ENCODE data around the gene ERI3.

ERI3 gene

GRCh38 chr1:44221769-44222168 is 133.3 kb downstream of the ERI3 start:
- FAIRE-seq (no peak), DNase-seq (ENCODE audit: insufficient read length, low spot score) (no peak)
- TF ChIP-seq, protein P1, sequence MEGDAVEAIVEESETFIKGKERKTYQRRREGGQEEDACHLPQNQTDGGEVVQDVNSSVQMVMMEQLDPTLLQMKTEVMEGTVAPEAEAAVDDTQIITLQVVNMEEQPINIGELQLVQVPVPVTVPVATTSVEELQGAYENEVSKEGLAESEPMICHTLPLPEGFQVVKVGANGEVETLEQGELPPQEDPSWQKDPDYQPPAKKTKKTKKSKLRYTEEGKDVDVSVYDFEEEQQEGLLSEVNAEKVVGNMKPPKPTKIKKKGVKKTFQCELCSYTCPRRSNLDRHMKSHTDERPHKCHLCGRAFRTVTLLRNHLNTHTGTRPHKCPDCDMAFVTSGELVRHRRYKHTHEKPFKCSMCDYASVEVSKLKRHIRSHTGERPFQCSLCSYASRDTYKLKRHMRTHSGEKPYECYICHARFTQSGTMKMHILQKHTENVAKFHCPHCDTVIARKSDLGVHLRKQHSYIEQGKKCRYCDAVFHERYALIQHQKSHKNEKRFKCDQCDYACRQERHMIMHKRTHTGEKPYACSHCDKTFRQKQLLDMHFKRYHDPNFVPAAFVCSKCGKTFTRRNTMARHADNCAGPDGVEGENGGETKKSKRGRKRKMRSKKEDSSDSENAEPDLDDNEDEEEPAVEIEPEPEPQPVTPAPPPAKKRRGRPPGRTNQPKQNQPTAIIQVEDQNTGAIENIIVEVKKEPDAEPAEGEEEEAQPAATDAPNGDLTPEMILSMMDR (IDR thresholded peaks at IDR 0.05; ENCODE audit: insufficient read depth, missing control alignments), result no peak

DNA sequence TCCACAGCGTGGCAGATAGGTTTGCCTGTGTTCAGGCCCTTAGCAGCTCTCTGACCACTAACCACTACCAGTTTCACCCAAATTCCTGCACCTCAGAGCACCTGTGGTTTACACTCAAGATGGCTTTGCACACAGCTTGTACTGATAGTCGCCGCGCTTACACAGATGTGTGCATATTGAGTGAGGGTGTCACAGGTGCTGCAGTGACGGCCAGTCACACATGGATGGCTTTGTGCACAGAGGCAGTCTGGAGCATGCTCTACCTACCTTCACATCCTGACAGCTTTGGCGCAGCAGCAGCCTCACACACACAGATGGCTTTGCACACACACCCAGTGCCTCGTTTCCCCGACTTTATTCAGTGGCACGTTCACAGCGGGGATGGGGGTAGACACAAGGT is 134.3 kb downstream of the ERI3 start:
- DNase-seq (ENCODE audit: insufficient read length, low spot score) (no peak), FAIRE-seq (no peak)
- TF ChIP-seq, protein P1 (IDR thresholded peaks at IDR 0.05; ENCODE audit: insufficient read depth, missing control alignments), result no peak

- FAIRE-seq (no peak), DNase-seq (ENCODE audit: insufficient read length, low spot score) (no peak)
- TF ChIP-seq, protein P1 (IDR thresholded peaks at IDR 0.05; ENCODE audit: insufficient read depth, missing control alignments), result no peak
Observed at GRCh38 chr1:44220001-44220751, 134.9 kb downstream of the ERI3 start.

DNA sequence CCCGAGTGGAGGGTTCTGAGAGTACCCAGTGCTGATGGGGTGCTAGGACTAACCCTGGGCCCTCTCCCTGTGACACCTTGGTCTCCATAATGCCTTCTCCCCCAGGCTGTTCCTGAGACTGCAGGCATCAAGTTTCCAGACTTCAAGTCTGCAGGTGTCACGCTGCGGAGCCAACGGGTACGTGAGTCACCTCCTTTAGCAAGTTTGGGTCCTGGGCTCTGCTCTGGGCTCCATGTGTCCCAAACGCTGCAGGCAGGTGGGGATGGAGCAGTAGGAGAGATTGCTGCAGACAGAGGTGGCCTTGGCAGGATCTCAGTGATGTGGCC is 135.8 kb downstream of the ERI3 start:
- DNase-seq (ENCODE audit: insufficient read length, low spot score) (no peak), FAIRE-seq (no peak)
- TF ChIP-seq, protein P1 (IDR thresholded peaks at IDR 0.05; ENCODE audit: insufficient read depth, missing control alignments), result no peak

DNA sequence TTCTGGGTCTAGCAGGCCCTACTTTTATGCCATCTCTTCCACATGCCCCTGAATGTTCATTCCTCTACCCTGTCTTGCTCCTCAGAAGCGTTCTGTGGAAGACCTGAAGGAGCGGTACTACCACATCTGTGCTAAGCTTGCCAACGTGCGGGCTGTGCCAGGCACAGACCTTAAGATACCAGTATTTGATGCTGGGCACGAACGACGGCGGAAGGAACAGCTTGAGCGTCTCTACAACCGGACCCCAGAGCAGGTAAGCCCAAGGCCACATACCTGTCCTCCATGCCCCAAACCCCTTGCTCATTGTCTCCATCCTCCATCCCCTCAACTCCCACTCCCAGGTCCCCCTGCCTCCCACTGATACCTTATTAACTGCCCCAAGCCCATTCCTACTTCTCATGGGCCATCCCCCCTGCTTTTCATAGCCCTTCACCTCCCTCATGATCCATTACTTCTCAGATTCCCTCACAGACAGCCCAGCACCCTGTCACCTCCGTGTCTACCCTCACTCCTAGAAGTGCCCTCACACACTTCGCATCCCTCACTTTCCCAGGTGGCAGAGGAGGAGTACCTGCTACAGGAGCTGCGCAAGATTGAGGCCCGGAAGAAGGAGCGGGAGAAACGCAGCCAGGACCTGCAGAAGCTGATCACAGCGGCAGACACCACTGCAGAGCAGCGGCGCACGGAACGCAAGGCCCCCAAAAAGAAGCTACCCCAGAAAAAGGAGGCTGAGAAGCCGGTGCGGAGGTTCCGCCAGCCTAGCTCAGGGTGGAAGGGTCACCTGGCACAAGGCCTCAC is 136.4 kb downstream of the ERI3 start:
- TF ChIP-seq, protein P1 (IDR thresholded peaks at IDR 0.05; ENCODE audit: insufficient read depth, missing control alignments), result no peak
- FAIRE-seq (no peak), DNase-seq (ENCODE audit: insufficient read length, low spot score) (no peak)

DNA sequence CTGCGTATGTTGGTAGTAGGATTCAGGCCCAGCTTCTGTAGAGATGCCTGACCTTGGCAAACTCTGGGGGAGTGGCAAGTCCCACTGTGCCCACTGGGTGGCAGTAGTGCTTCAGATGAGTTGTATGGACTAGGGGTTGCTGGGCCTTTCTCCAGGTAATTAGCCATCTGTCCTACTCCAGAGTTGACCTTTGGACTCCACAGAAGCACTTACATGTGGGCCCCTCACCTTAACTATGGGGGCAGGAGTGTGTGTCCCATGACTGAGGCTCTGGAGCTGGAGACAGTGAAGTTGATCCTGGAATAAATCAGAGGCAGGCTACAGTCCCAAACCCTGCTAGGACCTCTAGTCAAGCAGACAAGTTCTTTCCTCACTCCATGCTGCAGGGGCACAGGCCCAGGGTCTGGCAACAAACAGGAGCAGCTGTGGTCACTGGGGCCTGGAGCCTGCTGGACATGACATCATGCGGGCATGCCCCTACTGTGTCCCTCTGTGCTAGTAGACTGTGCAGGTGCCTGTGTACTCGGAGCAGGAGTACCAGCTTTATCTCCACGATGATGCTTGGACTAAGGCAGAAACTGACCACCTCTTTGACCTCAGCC is 137.1 kb downstream of the ERI3 start:
- FAIRE-seq (peak; percentile 56), DNase-seq (ENCODE audit: insufficient read length, low spot score) (no peak)
- TF ChIP-seq, protein P1 (IDR thresholded peaks at IDR 0.05; ENCODE audit: insufficient read depth, missing control alignments), result peak; percentile 89

Data from D721Med (cell line).